ENCODE measurements around the gene HPCA.

- TF ChIP-seq CTCF (IDR thresholded peaks at IDR 0.05; ENCODE audit: low read depth, low read length) = no peak
- TF ChIP-seq EZH2phosphoT487 (IDR thresholded peaks at IDR 0.05; ENCODE audit: low read depth) = no peak
Observed at GRCh38 chr1:32926562-32926961, 40.3 kb downstream of the HPCA start.
